PC-9 (cell line): ENCODE results near the gene ZNF581.

Experiments used
- CTCF ChIP-seq: fragments of 200-600 bp; sonication (generic); conservative IDR thresholded peaks from 2 replicates; pipeline ENCODE4 v1.6.1; 2017; ENCODE audit warnings: mixed run types, antibody characterized with exemption, mild to moderate bottlenecking, moderate library complexity
- EZH2 ChIP-seq: fragments of 200-600 bp; sonication (generic); IDR thresholded peaks from 2 replicates; pipeline ENCODE4 v1.8.0; 2017; ENCODE audit warnings: antibody characterized with exemption, low read depth

- no peak for TF ChIP-seq CTCF
- TF ChIP-seq EZH2: no peak
These were observed 28.5 kb upstream of the ZNF581 start for GRCh38 chr19:55614711-55615542.
